SU-DHL-6 (cell line): ENCODE results near the gene NFIA.

Source experiments
- H2AFZ ChIP-seq: fragments of 200-600 bp; sonication (generic); 2 replicates; pipeline ENCODE4 v1.6.1; 2014; ENCODE audit warnings: low read depth, mild to moderate bottlenecking, moderate library complexity, mixed read lengths, antibody characterized with exemption, low read length; ENCODE audit not compliant: severe bottlenecking
- H3F3A ChIP-seq: fragments of 200-600 bp; shearing (Covaris generic); 2 replicates; pipeline ENCODE4 v1.6.0; 2016; ENCODE audit warnings: antibody characterized with exemption, mild to moderate bottlenecking; ENCODE audit not compliant: insufficient read depth
- H3K27ac ChIP-seq: fragments of 200-600 bp; sonication (generic); 2 replicates; pipeline ENCODE4 v1.5.1; 2016; ENCODE audit warnings: low read depth, mild to moderate bottlenecking, low read length, moderate library complexity, mixed read lengths
- H3K27me3 ChIP-seq: fragments of 200-600 bp; sonication (generic), shearing (Covaris generic); 2 replicates; pipeline ENCODE4 v1.6.0; 2014; ENCODE audit warnings: mild to moderate bottlenecking, low read length
- H3K36me3 ChIP-seq: fragments of 200-600 bp; sonication (generic); 2 replicates; pipeline ENCODE4 v1.6.1; 2014; ENCODE audit warnings: mild to moderate bottlenecking, low read length, mixed read lengths
- H3K4me2 ChIP-seq: fragments of 300-600, 200-600 bp; shearing (Covaris generic), sonication (generic); 2 replicates; pipeline ENCODE4 v1.6.0; 2014; ENCODE audit warnings: low read length, low read depth, mild to moderate bottlenecking; ENCODE audit not compliant: poor library complexity, severe bottlenecking
- H3K4me3 ChIP-seq: fragments of 200-600 bp; sonication (generic); 2 replicates; pipeline ENCODE4 v1.5.1; 2014; ENCODE audit warnings: antibody characterized with exemption, low read length, mild to moderate bottlenecking, mixed read lengths; ENCODE audit not compliant: insufficient read depth, poor library complexity, severe bottlenecking
- H3K79me2 ChIP-seq: fragments of 200-600 bp; sonication (generic); 2 replicates; pipeline ENCODE4 v1.6.1; 2014; ENCODE audit warnings: mild to moderate bottlenecking, low read length, moderate library complexity; ENCODE audit not compliant: insufficient read depth
- H3K9ac ChIP-seq: fragments of 200-600 bp; sonication (generic); 2 replicates; pipeline ENCODE4 v1.7.0; 2014; ENCODE audit warnings: mild to moderate bottlenecking, low read length
- H3K9me2 ChIP-seq: fragments of 200-600 bp; sonication (generic); replicated peaks from 2 replicates; pipeline ENCODE4 v1.6.1; 2014; ENCODE audit warnings: low read length; ENCODE audit not compliant: insufficient read depth
- H3K9me3 ChIP-seq: fragments of 200-600 bp; sonication (generic); 2 replicates; pipeline ENCODE4 v1.6.1; 2014; ENCODE audit warnings: low read length, mixed read lengths; ENCODE audit not compliant: insufficient read depth
- H4K20me1 ChIP-seq: fragments of 200-600 bp; sonication (generic); 2 replicates; pipeline ENCODE4 v1.6.1; 2014; ENCODE audit warnings: low read depth, mild to moderate bottlenecking, antibody characterized with exemption, low read length, moderate library complexity, mixed read lengths
- EZH2phosphoT487 ChIP-seq: fragments of 200-600 bp; sonication (generic), shearing (Covaris generic); conservative IDR thresholded peaks from 2 replicates; pipeline ENCODE4 v1.6.1; 2018; ENCODE audit warnings: mild to moderate bottlenecking, antibody characterized with exemption, low read length, moderate library complexity, mixed read lengths
- TF ChIP-seq, protein P1 (sequence below): fragments of 200-600 bp; sonication (generic); IDR thresholded peaks from one replicate; pipeline ENCODE4 v1.5.1; 2017; ENCODE audit warnings: antibody characterized with exemption, mild to moderate bottlenecking, low read length, moderate library complexity; ENCODE audit not compliant: insufficient read depth, poor library complexity, severe bottlenecking

Gene NFIA

DNA sequence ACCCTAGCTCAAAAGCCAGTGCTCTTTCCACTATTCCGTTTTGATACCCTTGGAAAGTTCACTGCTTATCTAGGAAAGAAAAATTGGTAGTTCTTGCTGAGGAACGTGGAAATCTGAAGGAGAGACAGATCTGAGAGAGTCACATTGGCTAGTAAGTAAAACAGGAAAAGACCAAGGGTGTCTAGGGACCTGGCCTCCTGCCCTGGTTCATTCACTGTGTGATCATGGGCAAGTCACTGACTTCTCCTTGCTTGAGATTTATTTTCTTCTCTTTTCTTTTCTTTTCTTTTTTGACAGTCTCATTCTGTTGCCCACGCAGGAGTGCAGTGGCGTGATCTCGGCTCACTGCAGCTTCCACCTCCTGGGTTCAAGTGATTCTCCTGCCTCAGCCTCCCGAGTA is 90.8 kb downstream of the NFIA start:
- Histone ChIP-seq H3K9ac (no peak overlapping the region), H3K79me2 (no peaks in the 10 kb centered on the region), H3K27me3 (no peaks in the 10 kb centered on the region), H3F3A (no peaks in the 10 kb centered on the region), H3K4me3 (no peak overlapping the region), H3K27ac (no peak overlapping the region), H3K36me3 (no peaks in the 10 kb centered on the region), H3K9me2 (no peaks in the 10 kb centered on the region), H3K4me2 (no peak overlapping the region), H4K20me1 (no peaks in the 10 kb centered on the region), H2AFZ (no peak overlapping the region), H3K9me3 (no peaks in the 10 kb centered on the region)
- TF ChIP-seq, protein P1, sequence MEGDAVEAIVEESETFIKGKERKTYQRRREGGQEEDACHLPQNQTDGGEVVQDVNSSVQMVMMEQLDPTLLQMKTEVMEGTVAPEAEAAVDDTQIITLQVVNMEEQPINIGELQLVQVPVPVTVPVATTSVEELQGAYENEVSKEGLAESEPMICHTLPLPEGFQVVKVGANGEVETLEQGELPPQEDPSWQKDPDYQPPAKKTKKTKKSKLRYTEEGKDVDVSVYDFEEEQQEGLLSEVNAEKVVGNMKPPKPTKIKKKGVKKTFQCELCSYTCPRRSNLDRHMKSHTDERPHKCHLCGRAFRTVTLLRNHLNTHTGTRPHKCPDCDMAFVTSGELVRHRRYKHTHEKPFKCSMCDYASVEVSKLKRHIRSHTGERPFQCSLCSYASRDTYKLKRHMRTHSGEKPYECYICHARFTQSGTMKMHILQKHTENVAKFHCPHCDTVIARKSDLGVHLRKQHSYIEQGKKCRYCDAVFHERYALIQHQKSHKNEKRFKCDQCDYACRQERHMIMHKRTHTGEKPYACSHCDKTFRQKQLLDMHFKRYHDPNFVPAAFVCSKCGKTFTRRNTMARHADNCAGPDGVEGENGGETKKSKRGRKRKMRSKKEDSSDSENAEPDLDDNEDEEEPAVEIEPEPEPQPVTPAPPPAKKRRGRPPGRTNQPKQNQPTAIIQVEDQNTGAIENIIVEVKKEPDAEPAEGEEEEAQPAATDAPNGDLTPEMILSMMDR = no peak
- no peak for TF ChIP-seq EZH2phosphoT487

DNA sequence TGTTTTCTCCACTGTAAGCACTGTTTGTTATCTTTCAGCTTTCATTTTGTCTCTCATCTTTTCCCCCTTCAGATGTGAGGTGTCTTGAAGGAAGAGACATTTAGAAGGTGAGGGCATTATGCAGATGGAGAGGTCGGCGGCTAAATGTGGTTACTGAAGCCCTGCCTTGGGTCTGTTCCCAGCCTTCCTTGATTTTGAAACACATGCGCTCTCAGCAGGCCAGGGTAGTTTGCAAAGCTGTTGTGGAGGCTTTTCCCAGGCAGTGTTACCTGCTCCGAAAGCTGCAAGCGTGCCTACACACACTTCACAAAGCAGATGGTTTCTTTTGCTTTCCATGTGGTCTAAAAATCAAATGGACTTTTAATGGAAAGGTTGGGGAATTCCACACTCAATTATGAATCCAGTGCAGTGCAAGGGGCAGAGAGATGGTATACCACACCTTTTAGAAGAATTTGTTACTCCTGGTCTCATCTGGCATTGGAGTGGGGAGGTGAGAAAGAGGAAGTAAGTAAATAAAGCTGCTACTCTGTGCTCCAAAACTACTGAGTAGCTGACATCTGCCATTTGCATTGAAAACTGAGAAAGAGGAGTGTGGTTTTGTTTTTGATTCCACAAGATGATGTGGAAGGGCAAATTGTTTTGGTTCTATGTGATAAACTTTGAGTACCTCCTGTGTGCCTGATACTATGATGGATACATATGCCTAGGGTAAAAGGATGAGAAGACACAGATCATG is 91.9 kb downstream of the NFIA start:
- Histone ChIP-seq H3K9ac (no peak overlapping the region), H3K79me2 (no peaks in the 10 kb centered on the region), H3K27me3 (no peaks in the 10 kb centered on the region), H3K9me2 (no peaks in the 10 kb centered on the region), H3K36me3 (no peaks in the 10 kb centered on the region), H3F3A (no peaks in the 10 kb centered on the region), H3K4me2 (no peak overlapping the region), H3K9me3 (no peaks in the 10 kb centered on the region), H3K4me3 (no peak overlapping the region), H2AFZ (no peak overlapping the region), H4K20me1 (no peaks in the 10 kb centered on the region), H3K27ac (no peak overlapping the region)
- TF ChIP-seq, protein P1 = no peak
- no peak for TF ChIP-seq EZH2phosphoT487

DNA sequence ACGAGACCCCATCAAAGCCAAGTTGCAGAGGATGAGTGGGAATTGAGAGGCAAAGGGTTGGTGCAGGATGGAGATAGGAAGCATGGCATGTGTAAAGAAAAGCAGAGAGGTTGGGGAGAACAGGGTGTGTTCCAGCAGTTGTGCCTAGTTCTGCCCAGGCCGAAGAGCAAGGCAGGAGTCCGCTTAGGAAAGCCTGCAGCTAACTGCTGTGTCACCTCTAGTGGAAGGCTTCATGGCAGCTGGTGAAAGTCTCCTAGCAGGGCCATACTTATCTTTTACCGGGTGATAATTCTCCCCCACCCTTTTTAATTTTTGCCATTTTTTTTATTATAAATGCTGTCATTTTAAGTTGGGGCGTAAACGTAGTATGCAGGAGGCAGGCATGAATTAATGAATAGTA is 93.6 kb downstream of the NFIA start:
- Histone ChIP-seq H3K4me3 (no peak overlapping the region), H3K36me3 (no peaks in the 10 kb centered on the region), H3K79me2 (no peaks in the 10 kb centered on the region), H3K9me3 (no peaks in the 10 kb centered on the region), H3K9ac (no peak overlapping the region), H3K9me2 (no peaks in the 10 kb centered on the region), H3K4me2 (no peak overlapping the region), H3K27me3 (no peaks in the 10 kb centered on the region), H3F3A (no peaks in the 10 kb centered on the region), H3K27ac (no peak overlapping the region), H2AFZ (no peak overlapping the region), H4K20me1 (no peaks in the 10 kb centered on the region)
- TF ChIP-seq, protein P1 = no peak
- TF ChIP-seq EZH2phosphoT487 = no peak
